ENCODE results near the gene CBFA2T2.
"Not testable (repeated sequence)": the region's sequence is repeated elsewhere in the genome, so short reads cannot be mapped to it uniquely, and the experiment has no call there.

Gene CBFA2T2

DNA sequence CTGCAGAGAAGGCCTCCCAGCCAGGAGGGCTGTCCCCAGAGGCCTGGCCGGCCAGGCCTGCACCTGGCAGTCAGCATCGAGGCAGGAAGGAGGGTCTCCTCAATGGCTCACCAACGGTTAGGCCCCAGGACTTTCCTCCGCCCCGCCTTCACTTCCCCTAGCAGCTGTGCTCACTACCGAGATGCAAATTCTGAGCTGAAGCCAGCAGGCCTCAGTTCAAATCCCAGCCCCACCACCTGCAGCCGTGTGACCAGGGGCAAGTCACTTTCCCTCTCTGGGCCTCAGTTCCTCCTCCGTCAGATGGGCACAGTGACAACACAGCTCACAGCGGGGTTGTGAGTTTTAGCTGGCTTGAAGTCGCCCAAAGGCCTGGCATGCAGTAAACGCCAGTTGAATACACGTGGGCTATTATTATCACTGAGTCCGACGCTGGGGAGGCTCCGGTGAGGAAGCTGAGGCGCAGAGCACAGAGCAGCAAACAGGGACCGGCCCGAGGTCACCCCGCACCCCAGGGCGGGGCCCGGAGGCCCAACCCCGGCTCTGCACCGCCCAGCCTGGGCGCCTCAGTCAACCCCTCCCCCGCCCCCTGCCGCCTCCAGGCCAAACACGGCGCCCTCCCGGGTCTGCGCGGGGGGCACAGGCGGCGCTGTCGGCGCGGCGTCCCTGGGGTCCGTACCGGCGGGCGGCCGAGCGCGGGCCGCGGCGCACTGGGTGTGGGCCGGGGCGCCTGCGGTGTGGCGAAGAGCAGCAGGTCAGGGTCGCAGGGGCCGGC lies 195.6 kb downstream of the CBFA2T2 start:
- DNase-seq = peak; percentile 37

DNA sequence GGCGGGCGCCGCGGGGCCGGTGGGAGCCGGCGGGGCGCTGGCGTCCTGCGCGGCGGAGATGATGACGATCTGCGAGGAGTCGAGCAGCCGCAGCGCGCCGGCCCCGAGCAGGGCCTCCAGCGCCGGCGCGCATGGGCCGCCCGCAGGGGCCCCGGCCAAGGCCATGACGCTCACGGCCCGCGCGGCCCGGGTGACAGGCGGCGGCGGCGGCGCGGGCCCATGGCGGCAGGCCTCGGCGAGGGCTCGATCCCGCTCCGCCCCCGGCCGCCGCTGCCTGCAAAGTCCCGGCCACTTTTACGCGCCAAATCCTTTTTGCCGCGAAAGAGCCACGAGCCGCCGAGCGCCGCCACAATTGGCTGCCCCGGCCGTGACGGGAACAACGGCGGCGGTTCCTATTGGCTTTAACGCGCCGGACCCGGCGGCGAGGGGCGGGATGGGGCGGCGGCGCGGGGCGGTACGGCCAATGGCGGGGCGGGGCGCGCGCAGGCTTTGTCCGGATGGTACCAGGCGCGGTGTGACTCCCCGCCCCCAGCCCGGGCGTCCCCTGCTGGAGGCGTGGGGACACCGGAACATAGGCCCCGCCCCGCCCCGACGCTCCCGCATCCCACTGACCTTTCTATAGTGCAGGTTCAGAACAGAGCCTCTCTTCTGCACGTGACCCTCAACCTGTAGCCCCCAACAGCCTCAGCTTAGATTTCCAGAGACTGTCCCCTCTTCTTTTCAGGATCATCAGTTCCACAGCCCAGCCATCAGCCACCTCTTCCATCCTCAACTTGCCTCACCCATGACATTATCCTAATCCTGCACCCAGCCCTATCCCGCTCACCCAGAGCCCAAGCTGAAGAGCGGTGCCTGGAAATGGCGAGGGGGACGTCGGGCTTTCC lies 196.4 kb downstream of the CBFA2T2 start, which contains the start of gene E2F1:
E2F1 (minus strand) TSS at position 286 of the 884 bp plus-strand sequence; CDS start at position 165, 121 bp downstream.
- peak; percentile 93 for DNase-seq

DNA sequence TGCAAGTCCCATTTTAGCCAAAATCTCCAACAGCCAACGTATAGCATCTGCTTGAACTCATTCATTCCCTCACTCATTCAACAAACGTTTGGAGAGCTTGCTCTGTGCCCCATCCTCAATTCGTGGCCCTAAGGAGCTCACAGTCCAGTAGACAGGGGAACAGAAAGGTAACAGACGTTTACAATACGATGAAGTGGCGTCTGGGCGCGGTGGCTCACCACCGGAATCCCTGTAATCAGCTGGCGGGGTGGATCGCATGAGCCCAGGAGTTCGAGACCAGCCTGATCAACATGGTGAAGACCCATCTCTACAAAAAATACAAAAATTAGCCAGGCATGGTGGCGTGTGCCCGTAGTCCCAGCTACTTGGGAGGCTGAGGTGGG lies 197.1 kb downstream of the CBFA2T2 start:
- DNase-seq = no peak

DNA sequence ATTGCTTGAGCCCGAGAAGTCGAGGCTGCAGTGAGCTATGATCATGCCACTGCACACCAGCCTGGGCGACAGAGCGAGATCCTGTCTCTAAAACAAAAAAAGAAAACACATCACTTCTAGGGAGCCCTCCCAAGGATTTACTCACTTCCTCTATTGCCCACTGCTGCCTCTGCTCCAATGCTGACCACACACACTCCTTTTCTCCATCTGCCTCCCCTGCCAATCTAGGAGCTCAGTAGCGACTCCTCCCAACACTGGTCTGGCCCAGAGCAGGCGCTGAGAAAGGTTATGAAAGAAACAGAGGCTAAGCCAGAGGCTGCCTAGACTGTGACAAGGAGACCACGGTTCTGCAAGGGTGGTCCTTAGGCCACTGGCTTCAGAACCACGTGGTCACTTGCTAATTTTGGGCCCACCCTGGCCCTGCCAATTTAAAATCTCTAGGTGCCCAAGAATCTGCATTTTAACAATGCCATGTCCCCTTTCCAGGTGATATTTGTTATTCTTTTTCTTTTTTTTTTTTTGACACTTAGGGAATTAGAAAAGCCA lies 197.5 kb downstream of the CBFA2T2 start:
- DNase-seq = no peak

DNA sequence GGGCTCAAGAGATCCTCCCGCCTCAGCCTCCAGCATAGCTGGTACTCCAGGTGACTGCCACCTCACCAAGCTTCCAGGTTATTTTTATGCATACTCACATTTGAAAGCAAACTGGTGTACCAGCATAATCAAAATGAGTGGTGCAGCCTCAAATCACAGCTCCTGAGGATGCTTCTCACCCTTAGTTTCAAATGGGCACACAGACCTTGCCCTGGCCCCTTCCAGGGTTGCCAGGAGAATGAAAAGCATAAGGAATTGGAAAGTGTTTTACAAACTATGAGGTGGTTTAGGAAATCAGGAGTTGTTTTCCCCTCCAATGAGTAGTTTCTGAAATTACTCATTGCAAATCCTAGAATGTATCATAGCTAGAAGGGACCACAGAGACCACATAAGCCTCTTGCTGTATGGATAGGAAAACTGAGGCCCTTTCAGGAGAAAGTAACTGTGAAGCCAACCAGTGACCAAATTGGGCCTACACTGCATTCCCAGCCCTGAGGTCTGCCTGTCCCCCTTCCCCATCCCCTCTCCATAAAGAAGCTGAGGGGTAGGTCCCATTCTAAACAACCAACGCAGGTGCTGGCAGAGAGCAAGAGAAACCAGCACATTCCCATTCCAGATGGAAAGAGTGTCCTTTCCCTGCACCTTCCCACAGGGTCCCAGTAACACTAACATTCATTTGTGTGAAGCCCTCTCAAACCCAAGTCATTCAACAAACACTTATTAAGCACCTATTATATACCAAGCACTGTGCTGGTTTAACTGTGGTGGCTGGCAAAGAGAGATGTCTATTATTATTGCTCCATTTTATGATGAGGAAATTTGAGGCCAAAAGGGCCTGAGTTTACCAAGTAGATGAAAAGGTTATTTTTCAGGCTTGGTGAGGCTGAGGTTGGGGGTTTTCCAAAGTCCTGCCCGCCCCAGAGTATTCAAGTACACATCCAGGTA lies 198.4 kb downstream of the CBFA2T2 start:
- DNase-seq = no peak

DNA sequence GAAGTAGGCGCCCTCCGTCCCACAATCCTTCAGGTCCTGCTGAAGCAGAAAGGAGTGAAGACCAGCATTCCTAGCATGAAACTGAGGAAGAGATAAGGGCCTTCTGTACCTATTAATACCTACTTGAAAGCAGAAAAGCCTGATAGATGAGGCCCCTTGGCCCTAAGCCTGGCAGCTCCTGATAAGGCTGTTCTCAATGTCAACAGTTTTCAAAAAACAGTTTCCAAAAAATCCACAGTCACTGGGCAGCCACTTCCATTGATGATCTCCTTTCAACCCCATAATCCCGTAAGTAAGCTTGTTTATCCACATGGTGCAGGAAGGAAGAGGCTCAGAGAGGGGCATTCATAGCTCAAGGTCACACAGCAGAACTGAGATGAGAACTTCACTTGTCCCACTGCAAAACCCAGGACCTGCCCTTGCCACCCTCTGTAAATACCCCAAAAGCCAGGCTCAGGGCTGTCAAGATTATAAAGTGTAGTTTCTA lies 199.1 kb downstream of the CBFA2T2 start:
- DNase-seq = no peak

DNA sequence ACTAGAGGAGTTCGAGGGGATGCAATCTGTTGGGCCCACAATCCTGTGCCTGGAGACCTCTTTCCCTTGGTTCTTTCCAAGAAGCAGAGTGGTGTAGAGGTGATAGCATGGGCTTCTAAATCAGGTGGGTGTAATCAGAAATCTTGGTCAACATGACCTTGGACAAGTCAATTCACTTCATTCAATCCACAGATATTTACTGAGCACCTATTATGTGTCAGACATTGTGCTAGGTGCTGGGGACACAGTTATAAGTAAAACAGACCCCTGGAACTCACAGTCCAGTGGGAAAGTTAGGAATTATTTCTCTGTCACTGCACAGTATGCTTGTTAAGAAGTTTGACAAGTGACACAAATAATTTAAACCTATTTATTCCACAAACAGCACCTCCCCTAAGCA lies 199.6 kb downstream of the CBFA2T2 start:
- DNase-seq = no peak

DNA sequence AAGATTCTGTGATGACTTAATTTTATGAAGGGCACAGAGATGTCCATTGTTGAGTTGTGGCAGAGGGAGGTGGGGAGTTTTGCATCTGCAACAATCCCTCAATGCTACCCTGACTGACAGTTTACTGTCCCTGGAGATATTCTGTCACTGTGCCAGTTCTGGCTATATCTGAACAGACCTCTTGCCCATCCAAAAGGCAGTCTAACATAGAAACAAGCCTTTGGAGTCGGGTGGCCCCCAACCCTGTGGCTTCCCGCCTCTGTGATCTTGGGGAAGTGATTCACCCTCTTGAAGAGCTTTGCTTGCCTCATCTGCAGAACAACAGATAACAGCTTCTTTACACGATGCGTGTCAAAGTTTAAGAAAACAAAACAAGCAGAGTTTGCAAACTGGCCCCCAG lies 200.1 kb downstream of the CBFA2T2 start:
- DNase-seq = no peak

DNA sequence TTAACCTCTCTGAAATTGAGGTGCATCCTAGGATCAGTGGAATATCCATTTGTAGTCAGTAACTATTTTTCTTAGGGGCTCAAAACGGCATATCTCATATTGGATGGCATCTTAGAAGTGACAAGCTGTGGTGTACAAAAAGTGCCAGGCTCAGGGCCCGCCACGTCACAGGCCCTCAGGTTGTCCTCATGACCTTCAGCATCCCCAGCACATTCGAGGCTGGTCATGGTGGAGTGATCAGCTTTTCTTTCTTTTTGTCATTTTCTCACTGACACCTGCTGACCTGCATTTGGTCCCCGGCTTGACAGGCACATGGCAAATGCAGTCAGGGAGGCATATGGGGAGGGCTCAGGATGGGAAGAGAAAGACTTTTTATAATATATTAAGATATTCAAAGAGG lies 203.4 kb downstream of the CBFA2T2 start:
- no peak for DNase-seq

DNA sequence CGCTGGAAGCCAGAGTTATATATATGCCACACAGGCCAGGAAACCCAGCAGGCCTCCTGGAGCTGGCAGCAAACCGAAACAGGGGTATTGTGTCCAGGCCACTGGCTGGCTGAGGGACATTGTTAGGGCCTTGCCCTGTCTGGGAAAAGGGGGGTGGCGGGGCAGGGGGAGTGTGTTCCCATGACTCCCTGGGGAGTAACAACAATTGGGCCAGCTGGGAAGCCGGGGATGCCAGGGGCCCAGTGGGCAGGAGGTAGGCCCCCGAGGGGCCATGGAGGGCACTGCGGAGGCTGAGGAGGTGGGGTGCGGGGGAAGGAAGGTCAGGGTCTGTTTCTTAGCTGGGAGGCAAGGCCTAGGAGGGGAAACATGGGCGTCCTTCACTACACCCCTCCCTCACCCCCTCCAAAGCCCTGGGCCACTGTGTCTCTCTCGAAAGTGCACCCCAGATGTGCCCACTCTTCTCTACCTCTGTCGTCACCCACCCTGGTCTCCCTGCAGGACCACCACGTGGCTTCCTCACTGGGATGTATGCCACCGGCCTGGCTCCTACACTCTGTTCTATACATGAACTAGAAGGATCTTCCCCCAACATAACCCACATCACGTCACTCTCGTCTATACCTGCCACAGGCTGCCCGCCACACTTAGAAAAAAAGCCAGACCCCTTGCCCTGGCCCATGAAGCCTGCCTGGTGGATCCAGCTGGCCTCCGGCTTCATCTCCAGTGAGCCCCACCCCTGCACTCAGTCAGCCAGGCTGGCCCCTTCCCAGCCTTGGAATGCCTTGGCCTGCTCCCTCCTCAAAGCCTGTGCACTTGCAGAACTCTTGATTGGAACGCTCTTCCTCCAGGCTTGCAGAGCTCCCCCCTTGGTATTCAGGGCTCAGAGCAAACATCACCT lies 204.1 kb downstream of the CBFA2T2 start:
- DNase-seq = no peak

DNA sequence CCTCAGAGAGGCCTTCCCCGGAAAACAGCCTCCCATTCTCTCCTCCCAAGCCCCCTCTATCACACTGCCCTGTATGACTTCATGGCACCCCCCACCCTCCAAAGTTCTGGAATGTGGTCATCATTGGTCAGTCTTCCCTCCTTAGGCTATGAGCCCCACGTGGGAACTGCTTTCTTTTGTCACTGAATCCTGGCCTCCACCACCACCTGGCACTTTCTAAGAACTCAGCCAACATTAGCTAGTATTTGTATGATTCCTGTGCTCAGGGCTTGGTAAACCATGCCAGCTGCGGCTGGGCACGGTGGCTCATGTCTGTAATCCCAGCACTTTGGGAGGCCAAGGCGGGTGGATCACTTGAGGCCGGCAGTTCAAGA lies 204.7 kb downstream of the CBFA2T2 start:
- no peak for DNase-seq

DNA sequence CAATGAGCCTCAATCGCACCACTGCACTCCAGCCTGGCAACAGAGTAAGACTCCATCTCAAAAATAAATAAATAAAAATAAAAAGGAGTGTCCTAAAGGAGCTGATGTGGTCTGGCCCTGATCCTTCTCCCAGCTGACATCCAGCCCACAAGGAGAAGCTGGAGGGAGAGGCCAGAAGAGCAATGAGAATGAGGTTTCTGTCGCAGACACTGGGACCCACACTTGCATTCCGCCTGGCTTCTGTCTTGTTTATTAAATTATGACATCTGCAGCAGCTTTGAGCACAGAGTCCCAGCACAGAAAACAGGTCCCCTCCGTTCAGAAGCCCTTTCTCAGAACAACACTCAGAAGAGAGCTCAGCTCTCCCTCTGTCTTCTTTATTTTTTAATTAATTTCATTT lies 206.6 kb downstream of the CBFA2T2 start:
- DNase-seq = no peak

DNA sequence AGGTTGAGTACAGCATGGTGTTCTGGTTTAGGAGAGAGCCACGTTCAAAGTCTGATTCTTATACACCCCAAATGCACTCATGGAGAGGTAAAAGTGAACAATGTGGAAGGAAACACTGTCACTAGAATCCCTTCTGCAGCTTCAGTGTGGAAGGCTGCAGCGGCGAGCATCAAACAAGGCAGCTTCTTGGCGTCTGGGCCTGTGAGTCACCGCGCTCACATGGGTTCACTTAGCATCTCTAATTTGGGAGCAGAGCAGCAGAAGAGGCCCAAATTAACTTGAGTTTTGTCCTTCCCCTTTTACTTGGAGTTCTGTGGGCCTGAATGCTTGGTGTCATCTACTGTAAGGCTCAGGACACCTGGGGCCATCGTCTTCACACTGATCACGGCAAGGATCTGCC lies 207.2 kb downstream of the CBFA2T2 start:
- DNase-seq = peak; percentile 25

DNA sequence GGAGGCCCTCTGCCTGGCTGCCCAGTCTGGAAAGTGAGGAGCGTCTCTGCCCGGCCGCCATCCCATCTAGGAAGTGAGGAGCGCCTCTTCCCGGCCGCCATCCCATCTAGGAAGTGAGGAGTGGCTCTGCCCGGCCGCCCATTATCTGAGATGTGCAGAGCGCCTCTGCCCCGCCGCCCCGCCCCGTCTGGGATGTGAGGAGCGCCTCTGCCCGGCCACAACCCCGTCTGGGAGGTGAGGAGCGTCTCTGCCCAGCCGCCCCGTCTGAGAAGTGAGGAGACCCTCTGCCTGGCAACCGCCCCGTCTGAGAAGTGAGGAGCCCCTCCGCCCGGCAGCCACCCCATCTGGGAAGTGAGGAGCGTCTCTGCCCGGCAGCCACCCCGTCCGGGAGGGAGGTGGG lies 209.1 kb downstream of the CBFA2T2 start:
- DNase-seq = not testable (repeated sequence)

All from HCEC 1CT (cell line).